OCI-LY7 (cell line): ENCODE data around the gene C1orf185.

ENCODE experiments used
- CTCF ChIP-seq: fragments of 200-600 bp; sonication (generic); conservative IDR thresholded peaks from 2 replicates; pipeline ENCODE4 v1.5.1; 2014; ENCODE audit warnings: mild to moderate bottlenecking, antibody characterized with exemption, low read length, moderate library complexity, mixed read lengths
- EZH2phosphoT487 ChIP-seq: fragments of 200-600 bp; sonication (generic); IDR thresholded peaks from 2 replicates; pipeline ENCODE4 v1.6.1; 2018; ENCODE audit warnings: low read depth, borderline replicate concordance, mild to moderate bottlenecking, mixed run types, antibody characterized with exemption, low read length, moderate library complexity, mixed read lengths

- no peak for TF ChIP-seq CTCF
- TF ChIP-seq EZH2phosphoT487, result no peak
Measured at GRCh38 chr1:51158263-51158662, 56.2 kb downstream of the C1orf185 start.
